Stimulated activated CD4-positive, alpha-beta T cell treated with anti-CD3 and anti-CD28 coated beads, Interleukin-15, amount 100 ng/mL, for 24 hours (primary cell): ENCODE data around the gene MED22.
"Not testable (repeated sequence)": the region's sequence is repeated elsewhere in the genome, so short reads cannot be mapped to it uniquely, and the experiment has no call there.

ENCODE experiments used
- DNase-seq: peaks from one replicate; pipeline ENCODE4 v3.0.0-alpha.2; 2020

The MED22 gene

GRCh38 chr9:133334161-133334560, 13.8 kb downstream of the MED22 start:
- DNase-seq = no peak

GRCh38 chr9:133333566-133333965, 14.4 kb downstream of the MED22 start:
- no peak for DNase-seq

- DNase-seq = no peak
These were observed 14.9 kb downstream of the MED22 start for GRCh38 chr9:133333011-133333410.

GRCh38 chr9:133332381-133332730, 15.6 kb downstream of the MED22 start:
- DNase-seq = no peak

GRCh38 chr9:133331641-133332380, 16.1 kb downstream of the MED22 start:
- no peak for DNase-seq

GRCh38 chr9:133331221-133331620, 16.7 kb downstream of the MED22 start:
- no peak for DNase-seq

- not testable (repeated sequence) for DNase-seq
These were observed 18.4 kb downstream of the MED22 start for GRCh38 chr9:133329306-133330156.

- no peak for DNase-seq
These were observed 20.0 kb downstream of the MED22 start for GRCh38 chr9:133327834-133328484.

- DNase-seq = not testable (repeated sequence)
These were observed 20.9 kb downstream of the MED22 start for GRCh38 chr9:133327021-133327420.

- DNase-seq = no peak
These were observed 23.8 kb downstream of the MED22 start for GRCh38 chr9:133323991-133324703.

GRCh38 chr9:133323211-133323610, 24.7 kb downstream of the MED22 start:
- DNase-seq = no peak

- DNase-seq = no peak
These were observed 25.2 kb downstream of the MED22 start for GRCh38 chr9:133322701-133323100.

- DNase-seq = no peak
These were observed 26.5 kb downstream of the MED22 start for GRCh38 chr9:133321411-133321935.

- DNase-seq = no peak
These were observed 27.5 kb downstream of the MED22 start for GRCh38 chr9:133320421-133320881.

GRCh38 chr9:133317551-133317950, 30.4 kb downstream of the MED22 start:
- not testable (repeated sequence) for DNase-seq

GRCh38 chr9:133315997-133316396, 31.9 kb downstream of the MED22 start:
- no peak for DNase-seq

- no peak for DNase-seq
These were observed 38.3 kb downstream of the MED22 start for GRCh38 chr9:133309608-133310007.

GRCh38 chr9:133307301-133307700, 40.6 kb downstream of the MED22 start:
- DNase-seq = no peak

- DNase-seq = no peak
These were observed 41.4 kb downstream of the MED22 start for GRCh38 chr9:133306242-133307204.

GRCh38 chr9:133305731-133306130, 42.2 kb downstream of the MED22 start:
- no peak for DNase-seq
